Type B pancreatic cell (in vitro differentiated cells): ENCODE measurements around the gene COL13A1. TPM values are rescaled to one million over a fixed set of nuclear protein-coding genes. Genes with fewer than 3 reads are reported as not detected.
A peak's percentile ranks its signal among the peaks of the same experiment; 100 is the strongest.

Source experiments
- DNase-seq: peaks from one replicate; pipeline ENCODE4 v3.0.0; 2021; ENCODE audit warnings: mixed read lengths; ENCODE audit not compliant: unreplicated experiment; ENCODE audit errors: extremely low spot score
- H3K27ac Mint-ChIP-seq: 2 replicates; pipeline ENCODE4 v1.8.0; 2021; ENCODE audit warnings: mild to moderate bottlenecking, mixed read lengths
- H3K27me3 Mint-ChIP-seq: 2 replicates; pipeline ENCODE4 v1.8.0; 2021; ENCODE audit warnings: mixed read lengths
- H3K36me3 Mint-ChIP-seq: 2 replicates; pipeline ENCODE4 v1.8.0; 2021; ENCODE audit warnings: mixed read lengths
- H3K4me1 Mint-ChIP-seq: one replicate; pipeline ENCODE4 v1.8.0; 2021; ENCODE audit warnings: mixed read lengths; ENCODE audit not compliant: unreplicated experiment
- H3K4me3 Mint-ChIP-seq: 2 replicates; pipeline ENCODE4 v1.8.0; 2021; ENCODE audit warnings: mild to moderate bottlenecking, mixed read lengths
- H3K9me3 Mint-ChIP-seq: 2 replicates; pipeline ENCODE4 v1.8.0; 2021; ENCODE audit warnings: mixed read lengths
- CTCF ChIP-seq: fragments of 200-600 bp; sonication (generic); conservative IDR thresholded peaks from 2 replicates; pipeline ENCODE4 v1.5.0; 2021; ENCODE audit warnings: antibody characterized with exemption, mild to moderate bottlenecking
- total RNA-seq: library from RNA; stranded (reverse); gene quantifications from 2 replicates; pipeline ENCODE4 v1.2.1, GENCODE V29; 2021; ENCODE audit warnings: low replicate concordance

COL13A1 gene
- total RNA-seq, 1 donor from 2014 or later, result 18.6 TPM

- H3K9me3 Mint-ChIP-seq, result no peaks in the 10 kb centered on the region
- H3K4me1 Mint-ChIP-seq, result peaks cover 3% of the 10 kb centered on the region
- no peaks in the 10 kb centered on the region for H3K36me3 Mint-ChIP-seq
- no peak overlapping the region for H3K27ac Mint-ChIP-seq
- TF ChIP-seq CTCF, result no peak
- DNase-seq, result no peak
- H3K27me3 Mint-ChIP-seq, result peaks cover 13% of the 10 kb centered on the region
- H3K4me3 Mint-ChIP-seq, result no peak overlapping the region
Observed at GRCh38 chr10:69919250-69919649, 117.5 kb downstream of the COL13A1 start.

- H3K4me1 Mint-ChIP-seq, result no peaks in the 10 kb centered on the region
- peaks cover 4% of the 10 kb centered on the region for H3K9me3 Mint-ChIP-seq
- no peak for TF ChIP-seq CTCF
- DNase-seq, result no peak
- peaks cover 3% of the 10 kb centered on the region for H3K36me3 Mint-ChIP-seq
- H3K4me3 Mint-ChIP-seq, result no peak overlapping the region
- H3K27ac Mint-ChIP-seq, result no peak overlapping the region
- H3K27me3 Mint-ChIP-seq, result peaks cover 13% of the 10 kb centered on the region
Observed at GRCh38 chr10:69925111-69925510, 123.4 kb downstream of the COL13A1 start.

DNA sequence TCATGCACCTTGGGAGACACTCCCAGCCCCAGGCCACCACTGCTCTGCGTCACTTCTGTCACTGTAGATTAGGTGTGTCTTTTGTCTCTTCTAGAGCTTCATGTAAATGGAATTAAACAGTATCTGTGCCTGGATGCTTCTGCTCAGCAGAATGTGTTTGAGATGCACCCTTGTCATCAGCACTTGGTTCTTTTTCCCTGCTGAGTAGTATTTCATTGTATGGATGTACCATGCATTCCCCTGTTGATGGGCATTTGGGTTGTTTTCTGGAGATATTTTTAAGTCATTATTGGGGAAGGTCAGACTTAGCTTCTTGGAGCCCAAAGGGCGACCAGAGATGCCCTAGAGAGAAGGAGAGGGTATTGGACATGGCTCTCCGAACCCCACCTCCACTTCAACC lies 126.6 kb downstream of the COL13A1 start:
- no peak overlapping the region for H3K27ac Mint-ChIP-seq
- no peak for DNase-seq
- H3K4me3 Mint-ChIP-seq, result no peak overlapping the region
- peaks cover 4% of the 10 kb centered on the region for H3K9me3 Mint-ChIP-seq
- peaks cover 15% of the 10 kb centered on the region for H3K27me3 Mint-ChIP-seq
- peaks cover 3% of the 10 kb centered on the region for H3K36me3 Mint-ChIP-seq
- H3K4me1 Mint-ChIP-seq, result no peaks in the 10 kb centered on the region
- no peak for TF ChIP-seq CTCF

DNA sequence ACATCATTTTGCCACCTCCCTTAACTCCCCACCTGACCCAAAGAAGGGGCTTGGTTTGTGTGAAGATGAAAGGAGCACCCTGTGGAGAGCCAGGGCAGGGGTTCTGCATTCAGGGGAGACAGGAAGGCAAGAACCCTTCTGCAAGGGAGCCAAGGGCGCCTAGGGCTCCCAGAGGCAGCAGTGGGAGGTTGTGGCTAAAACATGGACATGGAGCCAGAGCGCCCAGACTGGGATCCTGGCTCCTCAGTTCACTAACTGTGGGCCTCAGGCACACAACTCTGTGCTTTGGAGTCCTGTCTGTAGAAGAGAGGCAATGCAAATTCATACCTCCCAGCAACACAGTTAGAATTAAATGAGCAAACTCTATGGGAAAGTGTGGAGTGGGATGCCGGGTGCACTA lies 127.9 kb downstream of the COL13A1 start:
- peaks cover 15% of the 10 kb centered on the region for H3K27me3 Mint-ChIP-seq
- H3K4me3 Mint-ChIP-seq, result no peak overlapping the region
- no peak for TF ChIP-seq CTCF
- no peak overlapping the region for H3K27ac Mint-ChIP-seq
- no peak for DNase-seq
- H3K9me3 Mint-ChIP-seq, result peaks cover 4% of the 10 kb centered on the region
- H3K4me1 Mint-ChIP-seq, result no peaks in the 10 kb centered on the region
- H3K36me3 Mint-ChIP-seq, result peaks cover 3% of the 10 kb centered on the region

- peak; percentile 20 for TF ChIP-seq CTCF
- DNase-seq, result no peak
- Mint-ChIP-seq H3K9me3 (no peaks in the 10 kb centered on the region), H3K27ac (no peak overlapping the region), H3K27me3 (peaks cover 4% of the 10 kb centered on the region), H3K4me1 (no peaks in the 10 kb centered on the region), H3K4me3 (no peak overlapping the region), H3K36me3 (no peaks in the 10 kb centered on the region)
Observed at GRCh38 chr10:69934768-69935167, 133.1 kb downstream of the COL13A1 start.

DNA sequence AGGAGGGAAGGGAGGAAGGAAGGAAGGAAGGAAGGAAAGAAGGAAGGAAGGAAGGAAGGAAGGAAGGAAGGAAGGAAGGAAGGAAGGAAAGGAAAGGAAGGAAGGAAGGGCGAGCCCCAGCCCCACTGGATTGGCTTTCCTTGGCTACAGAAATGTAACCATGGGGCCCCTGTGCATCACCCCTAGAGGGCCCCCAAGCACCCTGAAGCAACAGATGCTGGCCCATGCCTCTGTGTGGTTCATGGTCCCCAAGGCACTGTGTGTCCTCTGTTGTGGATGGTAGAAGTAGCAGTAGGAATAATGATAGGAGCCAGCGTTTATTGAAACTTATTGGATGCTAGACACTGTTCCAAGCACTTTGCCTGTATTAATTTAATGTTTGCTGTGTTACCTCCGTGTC lies 134.4 kb downstream of the COL13A1 start:
- DNase-seq, result no peak
- peaks cover 3% of the 10 kb centered on the region for H3K27me3 Mint-ChIP-seq
- H3K4me1 Mint-ChIP-seq, result no peaks in the 10 kb centered on the region

More for the DNA sequence above, 134.4 kb downstream of the COL13A1 start:
- no peak overlapping the region for H3K4me3 Mint-ChIP-seq
- no peak for TF ChIP-seq CTCF
- H3K9me3 Mint-ChIP-seq, result no peaks in the 10 kb centered on the region
- no peaks in the 10 kb centered on the region for H3K36me3 Mint-ChIP-seq
- H3K27ac Mint-ChIP-seq, result no peak overlapping the region
